ENCODE data around the gene CASKIN2.

DNA sequence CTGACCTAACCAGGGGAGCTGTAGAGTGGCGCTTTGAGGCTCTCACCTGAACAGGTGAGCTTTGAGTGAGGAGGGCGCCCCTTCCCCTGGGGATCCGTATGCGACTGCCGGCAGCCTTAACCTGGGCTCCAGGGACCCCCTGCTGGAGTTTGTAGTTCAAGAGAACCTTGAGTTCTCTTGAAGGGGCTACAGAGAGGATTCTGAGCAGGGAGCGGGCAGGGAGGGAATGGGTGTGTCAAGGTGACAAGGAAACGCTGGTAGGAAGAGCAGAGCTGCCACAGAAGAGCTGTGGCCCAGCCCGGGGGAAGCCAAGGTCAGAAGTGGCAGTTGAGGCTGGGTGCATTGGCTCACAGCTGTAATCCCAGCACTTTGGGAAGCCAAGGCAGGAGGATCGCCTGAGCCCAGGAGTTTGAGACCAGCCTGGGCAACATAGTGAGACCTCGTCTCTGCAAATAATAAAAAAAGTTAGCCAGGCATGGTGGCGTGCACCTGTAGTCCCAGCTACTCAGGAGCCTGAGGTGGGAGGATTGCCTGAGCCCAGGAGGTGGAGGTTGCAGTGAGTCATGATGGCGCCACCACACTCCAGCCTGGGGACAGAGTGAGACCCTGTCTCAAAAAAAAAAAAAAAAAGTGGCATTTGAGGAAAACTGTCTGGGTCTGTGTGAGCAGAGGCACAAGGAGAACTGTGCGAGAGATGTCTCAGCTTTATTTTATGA lies 11.4 kb upstream of the CASKIN2 start:
- TF ChIP-seq POLR2A (IDR thresholded peaks at IDR 0.05; ENCODE audit: low read length), result no peak
- no peak for TF ChIP-seq GATA1 (IDR thresholded peaks at IDR 0.05; ENCODE audit: low read depth, low read length)

Measured in erythroblast (primary cell).